ENCODE data around the gene PLEKHJ1. TPM values are rescaled to one million over a fixed set of nuclear protein-coding genes. Genes with fewer than 3 reads are reported as not detected.

PLEKHJ1 gene
- total RNA-seq, 4 donors from 2014 or later = 41.9 to 69.8 (median 55.3) TPM

DNA sequence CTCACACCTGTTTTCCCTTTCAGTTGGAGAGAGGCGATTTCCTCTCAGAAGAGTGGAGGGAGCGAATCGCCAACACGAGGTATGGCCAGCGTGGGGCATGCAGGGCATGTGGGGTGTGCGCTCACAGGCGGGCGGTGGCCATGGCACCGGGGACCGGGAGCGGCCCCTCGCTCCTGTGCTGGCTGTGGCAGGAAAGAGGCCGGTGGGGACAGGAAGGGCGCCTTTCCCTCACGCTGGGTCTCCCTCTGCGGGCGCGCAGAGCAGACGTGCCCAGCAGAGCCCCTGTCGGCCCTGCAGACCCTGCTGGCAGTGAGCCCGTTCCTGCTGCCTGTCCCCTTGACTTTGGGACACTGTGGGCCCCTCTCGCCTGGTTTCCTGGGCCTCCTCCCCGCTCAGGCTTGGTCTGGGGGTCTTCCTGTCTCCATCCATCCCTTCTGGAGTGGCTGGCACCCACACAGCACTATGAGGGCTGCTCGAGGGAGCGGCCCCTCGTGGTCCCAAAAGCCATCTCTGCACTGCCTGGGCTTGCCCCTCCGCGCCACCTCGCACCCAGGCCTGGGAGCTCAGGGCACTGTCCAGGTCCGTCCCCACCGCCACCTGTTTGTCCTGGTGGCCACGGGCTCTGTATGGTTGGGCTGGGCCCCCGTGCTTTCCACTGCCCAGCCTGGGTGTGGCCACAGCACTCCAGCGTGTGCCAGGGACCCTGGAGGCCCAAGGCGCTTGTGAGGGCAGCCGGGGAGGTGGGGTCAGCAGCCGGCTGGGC, 36.1 kb downstream of the PLEKHJ1 start:
- Histone ChIP-seq H3K4me1 (peaks cover 0 to 18% (median 7%) of the 10 kb centered on the region in 4 donors), H3K36me3 (peaks cover 11 to 89% (median 69%) of the 10 kb centered on the region in 4 donors), H3K4me3 (no peak overlapping the region), H3K9me3 (no peaks in the 10 kb centered on the region), H3K27ac (replicated peaks in 1 of 4) (no peak overlapping the region), H3K27me3 (no peaks in the 10 kb centered on the region)
- DNase-seq (ENCODE audit: extremely low spot score) = no peak
- no peak for TF ChIP-seq POLR2AphosphoS5 (IDR thresholded peaks at IDR 0.05)
- TF ChIP-seq, protein P1, sequence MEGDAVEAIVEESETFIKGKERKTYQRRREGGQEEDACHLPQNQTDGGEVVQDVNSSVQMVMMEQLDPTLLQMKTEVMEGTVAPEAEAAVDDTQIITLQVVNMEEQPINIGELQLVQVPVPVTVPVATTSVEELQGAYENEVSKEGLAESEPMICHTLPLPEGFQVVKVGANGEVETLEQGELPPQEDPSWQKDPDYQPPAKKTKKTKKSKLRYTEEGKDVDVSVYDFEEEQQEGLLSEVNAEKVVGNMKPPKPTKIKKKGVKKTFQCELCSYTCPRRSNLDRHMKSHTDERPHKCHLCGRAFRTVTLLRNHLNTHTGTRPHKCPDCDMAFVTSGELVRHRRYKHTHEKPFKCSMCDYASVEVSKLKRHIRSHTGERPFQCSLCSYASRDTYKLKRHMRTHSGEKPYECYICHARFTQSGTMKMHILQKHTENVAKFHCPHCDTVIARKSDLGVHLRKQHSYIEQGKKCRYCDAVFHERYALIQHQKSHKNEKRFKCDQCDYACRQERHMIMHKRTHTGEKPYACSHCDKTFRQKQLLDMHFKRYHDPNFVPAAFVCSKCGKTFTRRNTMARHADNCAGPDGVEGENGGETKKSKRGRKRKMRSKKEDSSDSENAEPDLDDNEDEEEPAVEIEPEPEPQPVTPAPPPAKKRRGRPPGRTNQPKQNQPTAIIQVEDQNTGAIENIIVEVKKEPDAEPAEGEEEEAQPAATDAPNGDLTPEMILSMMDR (IDR thresholded peaks at IDR 0.05) = no peak
- TF ChIP-seq EP300 (IDR thresholded peaks at IDR 0.05) = no peak
- TF ChIP-seq POLR2A (IDR thresholded peaks at IDR 0.05; ENCODE audit: low read depth) = no peak
- intact Hi-C loops (cut with DNase I) = no loop called here
- WGBS = 92% methylated on average over 36 of the region's 37 CpGs

DNA sequence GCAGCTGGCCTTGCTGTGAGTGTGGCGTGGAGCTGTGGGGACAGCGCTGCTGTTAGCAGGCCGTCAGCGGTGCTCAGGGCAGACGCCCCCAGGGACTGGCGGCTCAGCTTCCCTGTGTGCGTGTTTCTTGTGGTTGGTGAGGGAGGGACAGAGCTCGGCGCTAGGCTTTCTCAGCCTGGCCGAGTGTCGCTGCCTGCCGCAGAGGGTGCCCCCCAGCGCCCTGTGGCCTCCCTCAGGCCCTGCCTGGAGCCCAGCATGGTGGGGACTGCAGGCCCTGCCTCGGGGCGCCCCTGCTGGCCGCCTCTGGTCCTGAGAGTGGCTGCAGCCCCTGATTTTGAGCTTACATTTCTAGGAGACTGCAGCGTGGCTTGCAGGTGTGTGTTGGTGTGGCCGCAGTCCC, 36.9 kb downstream of the PLEKHJ1 start:
- intact Hi-C loops (cut with DNase I) = no loop called here
- Histone ChIP-seq H3K27me3 (no peaks in the 10 kb centered on the region), H3K27ac (replicated peaks in 1 of 4) (no peak overlapping the region), H3K9me3 (no peaks in the 10 kb centered on the region), H3K36me3 (peaks cover 18 to 90% (median 75%) of the 10 kb centered on the region in 4 donors), H3K4me1 (peaks cover 0 to 18% (median 7%) of the 10 kb centered on the region in 4 donors), H3K4me3 (no peak overlapping the region)
- 80% methylated on average over 16 of the region's 18 CpGs for WGBS
- DNase-seq (ENCODE audit: extremely low spot score) = no peak
- TF ChIP-seq, protein P1 (IDR thresholded peaks at IDR 0.05) = peak in 2 of 3 experiments; percentile 11 to 24
- TF ChIP-seq POLR2AphosphoS5 (IDR thresholded peaks at IDR 0.05) = no peak

DNA sequence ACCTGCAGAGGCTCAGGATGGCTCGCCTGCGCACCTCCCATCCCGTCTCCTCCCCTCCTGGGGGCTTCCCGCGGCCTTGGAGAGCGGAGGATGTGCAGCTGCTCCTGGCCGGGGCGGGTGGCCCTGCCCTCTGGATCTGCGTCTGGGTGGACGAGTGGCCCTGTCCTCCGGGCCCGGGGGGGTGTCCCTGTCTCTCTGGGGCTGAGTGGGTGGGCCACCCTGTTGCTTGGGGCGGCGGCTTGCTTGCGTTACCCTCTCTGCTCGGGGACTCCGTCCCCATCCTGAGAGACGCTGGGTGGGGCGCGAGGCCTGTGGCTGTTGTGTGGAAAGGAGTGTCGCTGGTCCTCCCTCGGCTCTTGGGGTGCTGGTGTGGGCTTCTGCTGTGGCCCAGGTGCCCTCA, 37.8 kb downstream of the PLEKHJ1 start:
- H3K27me3 ChIP-seq = no peaks in the 10 kb centered on the region
- H3K36me3 ChIP-seq = peaks cover 23 to 90% (median 76%) of the 10 kb centered on the region in 4 donors
- TF ChIP-seq POLR2AphosphoS5 (IDR thresholded peaks at IDR 0.05) (no peak), EP300 (IDR thresholded peaks at IDR 0.05) (no peak), POLR2A (IDR thresholded peaks at IDR 0.05; ENCODE audit: low read depth) (no peak)
- TF ChIP-seq, protein P1 (IDR thresholded peaks at IDR 0.05) = no peak
- 90% methylated on average over 11 of the region's 22 CpGs for WGBS
- no peaks in the 10 kb centered on the region for H3K9me3 ChIP-seq
- H3K27ac ChIP-seq (replicated peaks in 1 of 4) = no peak overlapping the region
- intact Hi-C loops (cut with DNase I) = no loop called here
- no peak overlapping the region for H3K4me3 ChIP-seq
- DNase-seq (ENCODE audit: extremely low spot score) = no peak
- peaks cover 0 to 18% (median 7%) of the 10 kb centered on the region in 4 donors for H3K4me1 ChIP-seq

DNA sequence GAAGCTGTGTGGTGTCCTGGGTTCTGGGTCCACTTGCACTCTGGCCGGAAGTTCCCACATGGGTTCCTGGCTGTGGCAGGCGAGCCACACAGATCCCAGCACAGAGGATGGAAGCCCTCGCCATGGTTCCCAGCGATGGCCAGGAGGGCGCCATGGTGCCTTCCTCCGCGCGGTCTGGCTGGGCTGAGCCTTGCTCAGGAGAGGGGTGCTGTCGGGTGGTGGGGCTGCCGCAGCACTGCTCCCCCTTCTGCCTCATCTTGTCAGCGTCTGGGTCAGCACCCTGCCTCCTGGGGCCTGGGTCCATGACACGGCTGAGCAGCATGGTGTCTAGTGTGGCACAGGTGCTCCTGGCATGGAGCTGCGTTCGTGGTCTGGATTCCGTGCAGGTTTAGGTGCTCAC, 38.9 kb downstream of the PLEKHJ1 start:
- Histone ChIP-seq H3K27ac (replicated peaks in 1 of 4) (no peak overlapping the region), H3K27me3 (no peaks in the 10 kb centered on the region), H3K4me1 (peaks cover 0 to 18% (median 7%) of the 10 kb centered on the region in 4 donors), H3K9me3 (no peaks in the 10 kb centered on the region), H3K4me3 (no peak overlapping the region), H3K36me3 (peaks cover 13 to 88% (median 76%) of the 10 kb centered on the region in 4 donors)
- WGBS = 90% methylated on average over 2 of the region's 15 CpGs
- TF ChIP-seq, protein P1 (IDR thresholded peaks at IDR 0.05) = no peak
- TF ChIP-seq POLR2AphosphoS5 (IDR thresholded peaks at IDR 0.05) (no peak), EP300 (IDR thresholded peaks at IDR 0.05) (no peak), POLR2A (IDR thresholded peaks at IDR 0.05; ENCODE audit: low read depth) (no peak)
- DNase-seq (ENCODE audit: extremely low spot score) = no peak
- intact Hi-C loops (cut with DNase I) = no loop called here
